ENCODE measurements around the gene STAMBP.
"Not testable (repeated sequence)": the region's sequence is repeated elsewhere in the genome, so short reads cannot be mapped to it uniquely, and the experiment has no call there.

Gene STAMBP

DNA sequence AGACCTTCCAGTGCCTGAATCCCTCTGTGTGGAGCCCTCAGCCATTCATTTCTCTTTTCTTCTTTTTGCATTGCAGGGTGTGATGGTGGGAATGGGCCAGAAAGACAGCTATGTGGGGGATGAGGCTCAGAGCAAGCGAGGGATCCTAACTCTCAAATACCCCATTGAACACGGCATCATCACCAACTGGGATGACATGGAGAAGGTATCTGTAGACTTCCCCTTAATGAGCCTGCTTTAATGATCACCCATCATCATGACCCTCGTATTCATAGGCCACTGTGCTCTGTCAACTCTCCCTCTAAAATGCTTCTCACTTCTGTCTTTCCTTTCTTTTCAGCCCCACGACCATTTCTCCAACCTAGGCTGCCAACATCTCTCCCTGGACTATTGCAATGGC is 73.5 kb downstream of the STAMBP start:
- no peak overlapping the region for H3K4me3 ChIP-seq (ENCODE audit: low read depth, low read length)
- TF ChIP-seq, protein P1, sequence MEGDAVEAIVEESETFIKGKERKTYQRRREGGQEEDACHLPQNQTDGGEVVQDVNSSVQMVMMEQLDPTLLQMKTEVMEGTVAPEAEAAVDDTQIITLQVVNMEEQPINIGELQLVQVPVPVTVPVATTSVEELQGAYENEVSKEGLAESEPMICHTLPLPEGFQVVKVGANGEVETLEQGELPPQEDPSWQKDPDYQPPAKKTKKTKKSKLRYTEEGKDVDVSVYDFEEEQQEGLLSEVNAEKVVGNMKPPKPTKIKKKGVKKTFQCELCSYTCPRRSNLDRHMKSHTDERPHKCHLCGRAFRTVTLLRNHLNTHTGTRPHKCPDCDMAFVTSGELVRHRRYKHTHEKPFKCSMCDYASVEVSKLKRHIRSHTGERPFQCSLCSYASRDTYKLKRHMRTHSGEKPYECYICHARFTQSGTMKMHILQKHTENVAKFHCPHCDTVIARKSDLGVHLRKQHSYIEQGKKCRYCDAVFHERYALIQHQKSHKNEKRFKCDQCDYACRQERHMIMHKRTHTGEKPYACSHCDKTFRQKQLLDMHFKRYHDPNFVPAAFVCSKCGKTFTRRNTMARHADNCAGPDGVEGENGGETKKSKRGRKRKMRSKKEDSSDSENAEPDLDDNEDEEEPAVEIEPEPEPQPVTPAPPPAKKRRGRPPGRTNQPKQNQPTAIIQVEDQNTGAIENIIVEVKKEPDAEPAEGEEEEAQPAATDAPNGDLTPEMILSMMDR (IDR thresholded peaks at IDR 0.05; ENCODE audit: borderline replicate concordance, insufficient read depth, low read depth, low read length): no peak

DNA sequence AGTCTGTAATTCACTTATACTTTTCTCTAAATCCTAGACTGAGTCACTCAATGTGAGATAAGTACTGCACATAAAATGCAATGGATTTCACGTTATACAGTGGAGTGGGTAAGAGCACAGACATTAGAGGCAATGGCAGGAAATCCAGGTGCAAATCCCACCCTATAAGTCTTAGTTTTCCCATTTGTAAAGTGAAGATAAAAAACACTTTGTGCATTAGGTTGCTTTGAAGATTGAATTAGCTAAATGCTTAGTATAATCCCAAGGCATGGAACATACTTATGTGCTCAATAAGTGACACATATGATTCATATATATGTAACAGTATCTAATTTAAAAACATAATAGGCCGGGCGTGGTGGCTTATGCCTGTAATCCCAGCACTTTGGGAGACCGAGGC is 74.6 kb downstream of the STAMBP start:
- TF ChIP-seq, protein P1 (IDR thresholded peaks at IDR 0.05; ENCODE audit: borderline replicate concordance, insufficient read depth, low read depth, low read length): no peak
- no peak overlapping the region for H3K4me3 ChIP-seq (ENCODE audit: low read depth, low read length)

DNA sequence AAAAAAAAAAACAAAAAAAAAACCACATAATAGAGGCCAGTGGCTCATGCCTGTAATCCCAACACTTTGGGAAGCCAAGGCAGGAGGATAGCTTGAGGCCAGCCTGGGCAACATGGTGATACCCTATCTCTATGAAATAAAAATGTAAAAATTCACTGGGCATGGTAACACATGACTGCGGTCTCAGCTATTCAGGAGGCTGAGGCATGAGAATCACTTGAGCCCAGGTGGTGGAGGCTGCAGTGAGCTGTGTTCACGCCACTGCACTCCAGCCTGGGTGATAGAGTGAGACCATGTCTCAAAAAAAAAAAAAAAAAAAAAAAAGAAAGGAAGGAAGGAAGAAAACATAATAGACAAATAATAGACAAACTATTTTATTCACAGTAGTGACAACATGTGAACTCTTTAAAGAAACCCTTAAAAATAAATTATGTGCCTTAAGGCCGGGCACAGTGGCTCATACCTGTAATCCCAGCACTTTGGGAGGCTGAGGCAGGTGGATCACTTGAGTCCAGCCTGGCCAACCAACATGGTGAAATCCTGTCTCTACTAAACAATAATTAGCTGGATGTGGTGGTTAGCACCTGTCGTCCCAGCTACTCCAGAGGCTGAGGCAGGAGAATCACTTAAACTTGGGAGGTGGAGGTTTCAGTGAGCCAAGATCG is 75.3 kb downstream of the STAMBP start:
- H3K4me3 ChIP-seq (ENCODE audit: low read depth, low read length): not testable (repeated sequence)

DNA sequence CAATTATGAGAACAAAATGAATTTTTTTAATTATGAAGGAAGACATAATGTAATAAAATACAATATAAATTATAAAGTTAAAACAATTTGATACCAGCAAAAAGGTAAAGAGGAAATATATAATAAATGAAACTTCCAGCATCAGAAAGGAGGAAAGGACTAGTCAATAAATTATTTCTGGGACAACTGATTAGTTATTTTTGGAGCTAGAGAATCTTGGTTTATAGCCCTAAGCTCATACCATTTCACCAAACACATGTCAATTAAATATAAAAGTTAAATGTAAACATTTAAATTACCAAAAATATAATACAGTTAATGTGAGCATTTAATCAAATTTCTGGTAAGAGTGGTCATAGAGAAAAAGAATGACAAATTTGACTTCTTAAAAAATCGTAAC is 76.2 kb downstream of the STAMBP start:
- H3K4me3 ChIP-seq (ENCODE audit: low read depth, low read length): no peak overlapping the region
- TF ChIP-seq, protein P1 (IDR thresholded peaks at IDR 0.05; ENCODE audit: borderline replicate concordance, insufficient read depth, low read depth, low read length): no peak

DNA sequence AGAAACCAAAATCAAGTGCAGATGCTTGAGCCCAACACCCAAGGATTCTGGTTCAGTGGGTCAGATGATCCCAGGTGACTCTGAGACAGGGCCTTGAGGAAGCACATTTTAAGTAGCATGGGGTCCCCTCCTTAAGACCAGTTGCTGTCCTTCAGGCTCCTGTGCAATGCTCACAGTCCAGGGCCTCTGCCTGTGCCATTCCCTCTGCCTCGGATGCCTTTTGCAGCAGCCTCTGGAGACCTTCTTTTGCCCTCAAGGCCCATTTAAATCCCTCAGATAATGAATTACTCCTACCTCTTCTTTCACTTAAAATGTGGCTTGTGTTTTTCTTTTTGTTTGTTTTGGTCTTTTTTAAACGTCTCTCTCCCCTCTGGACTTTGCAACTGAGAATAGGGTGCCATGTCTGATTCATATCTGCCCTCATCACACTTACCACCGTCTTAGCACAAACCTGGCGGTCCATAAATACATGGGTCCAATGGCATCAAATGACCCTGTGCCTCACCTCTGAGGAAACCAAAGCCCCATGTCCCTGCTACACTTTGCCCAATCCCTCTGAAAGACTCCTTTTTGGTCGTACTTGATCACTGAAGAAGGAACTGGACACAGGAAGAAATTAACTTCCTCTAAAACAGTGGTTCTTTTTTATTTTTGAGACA is 78.2 kb downstream of the STAMBP start:
- TF ChIP-seq, protein P1 (IDR thresholded peaks at IDR 0.05; ENCODE audit: borderline replicate concordance, insufficient read depth, low read depth, low read length): no peak
- H3K4me3 ChIP-seq (ENCODE audit: low read depth, low read length): no peak overlapping the region

DNA sequence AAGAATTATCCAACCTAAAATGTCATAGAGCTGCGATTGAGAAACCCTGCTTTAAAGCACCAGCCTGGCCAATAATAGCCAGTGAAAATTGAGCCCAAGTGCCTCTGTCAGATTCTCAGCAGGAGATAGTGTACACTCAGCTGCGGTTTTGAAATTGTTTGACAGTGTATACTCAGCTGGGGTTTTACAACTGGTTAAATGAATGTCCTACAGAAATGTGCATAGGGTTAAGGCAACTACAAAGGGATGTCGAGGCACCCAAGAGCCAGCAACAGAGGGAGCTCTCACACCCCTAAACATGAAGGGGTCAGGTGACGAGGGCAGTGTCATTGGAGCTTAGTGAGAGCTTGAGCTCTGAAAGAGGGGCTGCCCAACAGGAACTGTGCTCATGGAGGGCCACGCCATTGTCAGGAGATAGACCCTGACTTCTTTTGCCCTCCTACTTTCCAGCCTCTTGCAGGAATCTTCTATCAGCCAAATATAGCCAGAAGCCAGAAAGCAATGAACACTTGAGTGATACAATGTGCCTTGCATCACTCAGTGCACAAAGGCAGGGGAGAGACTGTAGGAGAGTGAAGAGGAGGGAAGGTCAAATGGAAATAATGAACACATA is 79.2 kb downstream of the STAMBP start:
- TF ChIP-seq, protein P1 (IDR thresholded peaks at IDR 0.05; ENCODE audit: borderline replicate concordance, insufficient read depth, low read depth, low read length): peak; percentile 57; the same call in 1 of the 2 replicates
- no peak overlapping the region for H3K4me3 ChIP-seq (ENCODE audit: low read depth, low read length)

DNA sequence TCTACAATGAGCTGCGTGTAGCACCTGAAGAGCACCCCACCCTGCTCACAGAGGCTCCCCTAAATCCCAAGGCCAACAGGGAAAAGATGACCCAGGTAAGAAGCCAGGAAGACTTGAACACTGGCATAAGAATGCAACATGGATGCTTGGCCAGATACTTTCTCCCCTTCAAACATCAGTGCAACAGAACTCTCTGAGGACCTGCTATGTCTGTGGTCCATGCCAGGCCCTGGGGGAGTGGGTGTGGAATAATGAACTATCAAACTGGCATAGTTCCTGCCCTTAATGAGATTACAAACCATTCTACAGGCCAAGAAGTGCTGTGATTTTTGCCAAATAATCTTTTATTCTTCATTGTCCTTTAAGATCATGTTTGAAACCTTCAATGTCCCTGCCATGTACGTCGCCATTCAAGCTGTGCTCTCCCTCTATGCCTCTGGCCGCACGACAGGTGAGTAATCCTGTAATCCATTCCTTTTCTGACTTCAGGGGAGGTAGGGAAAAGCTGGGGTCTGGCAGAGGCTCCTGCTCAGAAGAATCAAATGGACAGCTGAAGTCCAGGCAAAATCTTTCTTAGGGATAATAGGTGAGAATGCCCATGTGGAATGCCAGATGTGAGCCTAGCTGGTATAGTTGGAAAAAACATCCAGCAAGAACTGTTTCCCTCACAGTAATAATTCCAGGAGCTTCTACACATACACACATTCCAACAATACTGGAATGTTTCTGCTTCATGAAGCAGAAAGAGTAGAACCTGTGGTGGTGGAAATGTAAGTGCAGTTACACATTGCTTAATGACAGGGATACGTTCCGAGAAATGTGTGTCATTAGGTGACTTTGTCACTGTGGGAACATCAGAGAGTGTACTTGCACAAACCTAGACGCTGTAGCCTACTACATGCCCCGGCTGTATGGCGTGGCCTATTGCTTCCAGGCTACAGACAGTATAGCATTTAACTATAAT is 80.2 kb downstream of the STAMBP start:
- TF ChIP-seq, protein P1 (IDR thresholded peaks at IDR 0.05; ENCODE audit: borderline replicate concordance, insufficient read depth, low read depth, low read length): no peak

More for the DNA sequence above, 80.2 kb downstream of the STAMBP start:
- H3K4me3 ChIP-seq (ENCODE audit: low read depth, low read length): no peak overlapping the region

Data from GM12875 (cell line).